Measurements from ENCODE around the gene PRKAR1B.

GRCh38 chr7:511476-512145, 215.5 kb downstream of the PRKAR1B start:
- no peak for TF ChIP-seq CTCF (IDR thresholded peaks at IDR 0.05 in 4 of 5, conservative IDR thresholded peaks at IDR 0.05 in 1 of 5)
- TF ChIP-seq POLR2A (IDR thresholded peaks at IDR 0.05) = no peak

Data from gastrocnemius medialis (tissue), 4 donors.